ENCODE data around the gene DOHH. TPM values are rescaled to one million over a fixed set of nuclear protein-coding genes. Genes with fewer than 3 reads are reported as not detected.

The DOHH gene
- total and polyA plus RNA-seq, 2 donors (not counting 3 experiments of a cell fraction or from before 2014, with no cell fraction given): 8.7 to 15.2 TPM

GRCh38 chr19:3497757-3498520 is 2.5 kb downstream of the DOHH start:
- no TSS peak for BruUV-seq (replicated peaks)
- Histone ChIP-seq H3K9ac (replicated peaks; ENCODE audit: extremely low read depth, insufficient read depth, low read length) (no peak overlapping the region), H2AFZ (ENCODE audit: low read depth, low read length) (no peak overlapping the region), H3K9me1 (replicated peaks; ENCODE audit: control insufficient read depth, extremely low read depth, insufficient read depth, low read length) (no peaks in the 10 kb centered on the region), H3K79me2 (ENCODE audit: control insufficient read depth, insufficient read depth, low read length) (peaks cover 28% of the 10 kb centered on the region), H3K9me3 (replicated peaks; ENCODE audit: control insufficient read depth, insufficient read depth, low read length) (no peaks in the 10 kb centered on the region), H3K4me2 (ENCODE audit: insufficient read depth, low read length) (no peak overlapping the region), H3K36me3 (ENCODE audit: control insufficient read depth in 2 of 2, extremely low read depth in 1 of 2, insufficient read depth in 2 of 2, low read length in 2 of 2) (peaks cover 0 to 13% of the 10 kb centered on the region in 2 experiments), H3K4me3 (replicated peaks in 1 of 3; ENCODE audit: insufficient read depth in 1 of 3, low read depth in 1 of 3, low read length in 3 of 3) (no peak overlapping the region), H3K27me3 (ENCODE audit: control insufficient read depth in 2 of 2, insufficient read depth in 2 of 2, low read length in 2 of 2) (no peaks in the 10 kb centered on the region), H3K27ac (ENCODE audit: insufficient read depth, low read depth, low read length) (no peak overlapping the region), H4K20me1 (replicated peaks; ENCODE audit: control insufficient read depth, extremely low read depth, insufficient read depth, low read length) (no peaks in the 10 kb centered on the region), H3K4me1 (ENCODE audit: control insufficient read depth, extremely low read depth, insufficient read depth, low read length) (peaks cover 5% of the 10 kb centered on the region)
- CTCF ChIA-PET: interaction anchor here (1.3 kb wide), 1 partner anchor 13 kb away, joined by 5 read pairs; no protein-coding TSS in a partner anchor
- FAIRE-seq: no peak
- intact Hi-C loops (cut with micrococcal nuclease) (no loop called here), dilution Hi-C loops (cut with MboI; ENCODE audit: extremely low pct_ligation_motif_present, low sequenced_read_pairs) (no loop called here)
- DNase-seq (ENCODE audit: low read depth, low spot score): no peak
- TF ChIP-seq POLR2A (IDR thresholded peaks at IDR 0.05; ENCODE audit: low read depth, low read length): no peak
- TF ChIP-seq, protein P1, sequence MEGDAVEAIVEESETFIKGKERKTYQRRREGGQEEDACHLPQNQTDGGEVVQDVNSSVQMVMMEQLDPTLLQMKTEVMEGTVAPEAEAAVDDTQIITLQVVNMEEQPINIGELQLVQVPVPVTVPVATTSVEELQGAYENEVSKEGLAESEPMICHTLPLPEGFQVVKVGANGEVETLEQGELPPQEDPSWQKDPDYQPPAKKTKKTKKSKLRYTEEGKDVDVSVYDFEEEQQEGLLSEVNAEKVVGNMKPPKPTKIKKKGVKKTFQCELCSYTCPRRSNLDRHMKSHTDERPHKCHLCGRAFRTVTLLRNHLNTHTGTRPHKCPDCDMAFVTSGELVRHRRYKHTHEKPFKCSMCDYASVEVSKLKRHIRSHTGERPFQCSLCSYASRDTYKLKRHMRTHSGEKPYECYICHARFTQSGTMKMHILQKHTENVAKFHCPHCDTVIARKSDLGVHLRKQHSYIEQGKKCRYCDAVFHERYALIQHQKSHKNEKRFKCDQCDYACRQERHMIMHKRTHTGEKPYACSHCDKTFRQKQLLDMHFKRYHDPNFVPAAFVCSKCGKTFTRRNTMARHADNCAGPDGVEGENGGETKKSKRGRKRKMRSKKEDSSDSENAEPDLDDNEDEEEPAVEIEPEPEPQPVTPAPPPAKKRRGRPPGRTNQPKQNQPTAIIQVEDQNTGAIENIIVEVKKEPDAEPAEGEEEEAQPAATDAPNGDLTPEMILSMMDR (IDR thresholded peaks at IDR 0.05; ENCODE audit: extremely low read depth in 1 of 2, insufficient read depth in 1 of 2, low read depth in 1 of 2, low read length in 2 of 2): no peak
- TF ChIP-seq FOS (IDR thresholded peaks at IDR 0.05; ENCODE audit: borderline replicate concordance, insufficient read depth, low read length): no peak
- TF ChIP-seq MYC (IDR thresholded peaks at IDR 0.05; ENCODE audit: low read depth, low read length): no peak
- no peak for TF ChIP-seq POLR2AphosphoS5 (IDR thresholded peaks at IDR 0.05; ENCODE audit: insufficient read depth, low read depth, low read length)
- TF ChIP-seq MAX (IDR thresholded peaks at IDR 0.05; ENCODE audit: insufficient read depth, insufficient read length): no peak
- no peak for TF ChIP-seq GATA2 (IDR thresholded peaks at IDR 0.05; ENCODE audit: insufficient read depth, insufficient read length, low read depth, low read length)
- no peak for TF ChIP-seq EZH2 (IDR thresholded peaks at IDR 0.05; ENCODE audit: borderline replicate concordance, low read depth, low read length, severe bottlenecking)
- TF ChIP-seq JUN (IDR thresholded peaks at IDR 0.05; ENCODE audit: borderline replicate concordance, insufficient read depth, insufficient read length, low read depth): no peak
- POLR2A ChIA-PET: no interaction called here

Measured in endothelial cell of umbilical vein (primary cell).